Measurements from ENCODE around the gene SLC25A29. TPM values are rescaled to one million over a fixed set of nuclear protein-coding genes. Genes with fewer than 3 reads are reported as not detected.
A peak's percentile ranks its signal among the peaks of the same experiment; 100 is the strongest.

SLC25A29 gene
- total RNA-seq, 6 experiments from 2014 or later, result 14.1 to 30.3 (median 18.2) TPM

DNA sequence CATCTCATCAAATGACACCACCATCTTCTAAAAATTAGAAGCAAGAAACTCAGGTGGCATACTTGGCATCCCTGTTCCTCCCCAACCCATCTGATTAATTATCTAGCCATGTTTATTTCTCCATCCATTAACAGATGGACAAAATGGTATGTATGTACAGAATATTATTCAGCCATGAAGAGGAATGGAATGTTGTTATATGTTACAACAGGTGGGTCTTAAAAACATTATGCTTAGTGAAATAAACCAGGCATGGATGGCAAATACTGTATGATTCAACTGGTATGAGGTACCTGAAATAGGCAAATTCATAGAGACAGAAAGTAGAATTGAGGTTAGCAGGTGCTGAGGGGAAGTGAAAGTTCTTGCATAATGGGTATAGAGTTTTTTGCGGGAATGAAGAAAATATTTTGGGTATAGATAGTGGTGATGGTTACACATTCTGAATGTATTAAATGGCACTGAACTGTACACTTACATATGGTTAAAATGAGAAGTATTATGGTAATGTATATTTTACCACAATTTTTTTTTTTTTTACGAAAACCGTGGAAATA, 49.8 kb downstream of the SLC25A29 start:
- Histone ChIP-seq H3K27ac (no peak overlapping the region), H3K4me1 (peaks cover 0 to 19% (median under 1%) of the 10 kb centered on the region in 4 donors), H3K36me3 (no peaks in the 10 kb centered on the region), H3K9me3 (no peaks in the 10 kb centered on the region), H3K4me3 (no peak overlapping the region), H3K27me3 (no peaks in the 10 kb centered on the region)
- no peak for TF ChIP-seq POLR2A (IDR thresholded peaks at IDR 0.05)
- TF ChIP-seq, protein P1, sequence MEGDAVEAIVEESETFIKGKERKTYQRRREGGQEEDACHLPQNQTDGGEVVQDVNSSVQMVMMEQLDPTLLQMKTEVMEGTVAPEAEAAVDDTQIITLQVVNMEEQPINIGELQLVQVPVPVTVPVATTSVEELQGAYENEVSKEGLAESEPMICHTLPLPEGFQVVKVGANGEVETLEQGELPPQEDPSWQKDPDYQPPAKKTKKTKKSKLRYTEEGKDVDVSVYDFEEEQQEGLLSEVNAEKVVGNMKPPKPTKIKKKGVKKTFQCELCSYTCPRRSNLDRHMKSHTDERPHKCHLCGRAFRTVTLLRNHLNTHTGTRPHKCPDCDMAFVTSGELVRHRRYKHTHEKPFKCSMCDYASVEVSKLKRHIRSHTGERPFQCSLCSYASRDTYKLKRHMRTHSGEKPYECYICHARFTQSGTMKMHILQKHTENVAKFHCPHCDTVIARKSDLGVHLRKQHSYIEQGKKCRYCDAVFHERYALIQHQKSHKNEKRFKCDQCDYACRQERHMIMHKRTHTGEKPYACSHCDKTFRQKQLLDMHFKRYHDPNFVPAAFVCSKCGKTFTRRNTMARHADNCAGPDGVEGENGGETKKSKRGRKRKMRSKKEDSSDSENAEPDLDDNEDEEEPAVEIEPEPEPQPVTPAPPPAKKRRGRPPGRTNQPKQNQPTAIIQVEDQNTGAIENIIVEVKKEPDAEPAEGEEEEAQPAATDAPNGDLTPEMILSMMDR (IDR thresholded peaks at IDR 0.05), result no peak
- ATAC-seq (no peak), DNase-seq (no peak)
- 90% methylated on average over 3 of the region's 3 CpGs for WGBS (ENCODE audit: insufficient coverage, low coverage, low lambda C conversion rate, missing lambda C conversion rate)
- intact Hi-C loops (cut with DNase I), result no loop called here

DNA sequence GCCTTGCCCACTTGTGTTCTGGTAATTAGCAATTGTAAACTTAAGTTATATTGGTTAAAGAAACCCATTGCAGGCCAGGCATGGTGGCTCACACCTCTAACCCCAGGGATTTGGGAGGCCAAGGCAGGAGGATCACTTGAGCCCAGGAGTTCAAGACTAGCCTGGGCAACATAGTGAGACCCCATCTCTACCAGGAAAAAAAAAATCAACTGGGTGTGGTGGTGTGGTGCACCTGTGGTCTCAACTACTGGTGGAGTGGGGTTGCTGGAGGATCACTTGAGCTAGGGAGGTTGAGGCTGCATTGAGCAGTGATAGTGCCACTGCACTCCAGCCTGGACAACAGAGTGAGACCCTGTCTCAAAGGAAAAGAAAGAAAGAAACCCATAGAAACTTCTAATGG, 53.6 kb downstream of the SLC25A29 start:
- DNase-seq, result no peak
- Histone ChIP-seq H3K4me1 (peaks cover 0 to 28% (median 8%) of the 10 kb centered on the region in 4 donors), H3K36me3 (no peaks in the 10 kb centered on the region), H3K4me3 (no peak overlapping the region), H3K27ac (no peak overlapping the region), H3K27me3 (no peaks in the 10 kb centered on the region), H3K9me3 (no peaks in the 10 kb centered on the region)
- intact Hi-C loops (cut with DNase I), result no loop called here
- ATAC-seq, result no peak
- TF ChIP-seq, protein P1 (IDR thresholded peaks at IDR 0.05), result no peak
- TF ChIP-seq POLR2A (IDR thresholded peaks at IDR 0.05), result no peak

DNA sequence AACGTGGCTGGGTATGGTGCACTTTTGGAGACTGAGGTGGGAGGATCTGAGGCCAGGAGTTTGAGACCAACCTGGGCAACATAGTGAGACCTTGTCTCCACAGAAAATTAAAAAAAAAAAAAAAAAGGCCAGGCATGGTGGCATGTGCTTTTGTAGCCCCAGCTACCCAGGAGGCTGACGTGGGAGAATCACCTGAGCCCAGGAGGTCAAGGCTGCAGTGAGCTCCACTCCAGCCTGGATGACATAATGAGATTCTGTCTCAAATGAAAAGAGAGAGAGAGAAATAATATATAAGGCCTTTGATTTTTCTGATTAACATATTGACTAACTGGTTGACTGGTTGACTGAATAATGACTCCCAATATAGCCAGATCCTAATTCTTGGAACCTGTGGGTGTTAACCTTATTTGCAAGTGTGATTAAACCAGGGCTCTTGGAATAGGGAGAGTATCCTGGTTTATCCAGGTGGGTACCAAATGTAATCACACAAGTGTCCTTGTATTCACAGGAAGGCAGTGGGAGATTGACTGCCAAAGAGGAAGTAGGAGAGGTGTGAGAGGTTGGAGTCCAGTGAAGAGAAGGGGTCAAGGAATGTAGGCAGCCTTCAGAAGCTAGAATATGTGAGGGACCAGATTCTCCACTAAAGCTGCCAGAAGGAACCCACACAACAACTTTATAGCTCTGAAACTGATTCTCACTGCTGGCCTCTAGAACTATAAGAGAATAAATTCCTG, 55.3 kb downstream of the SLC25A29 start:
- H3K9me3 ChIP-seq, result no peaks in the 10 kb centered on the region

DNA sequence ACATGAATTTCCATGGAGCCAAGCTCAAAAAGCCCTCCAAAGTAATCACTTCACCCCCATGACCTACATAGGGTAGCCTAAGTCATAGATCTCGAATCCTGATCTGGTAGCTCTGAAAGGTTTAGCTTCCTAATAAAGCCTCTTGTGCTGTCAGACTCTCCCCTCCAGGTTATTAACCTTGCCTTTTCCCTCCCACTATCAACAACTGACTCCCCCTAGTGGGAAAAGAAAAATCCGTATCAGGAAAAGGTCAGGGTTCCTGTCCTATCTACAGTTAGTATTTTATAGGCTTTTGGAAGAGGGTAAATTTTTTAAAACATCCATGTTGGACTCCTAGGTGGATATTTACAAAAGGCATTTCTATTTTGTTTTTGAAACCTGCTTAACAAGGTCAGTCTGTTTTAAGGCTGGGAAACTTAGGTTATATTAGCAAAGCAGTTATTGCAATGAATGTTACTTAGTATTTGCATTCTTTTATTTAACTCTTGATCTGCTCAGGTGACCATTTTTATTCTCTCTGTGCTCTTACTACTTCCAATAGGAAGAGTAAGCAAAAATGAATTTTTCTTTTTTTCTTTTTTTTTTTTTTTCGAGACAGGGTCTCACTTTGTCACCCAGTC, 59.3 kb downstream of the SLC25A29 start:
- H3K4me1 ChIP-seq, result peaks cover 0 to 66% (median 24%) of the 10 kb centered on the region in 4 donors
- 13% methylated on average over 3 of the region's 3 CpGs for WGBS (ENCODE audit: insufficient coverage, low coverage, low lambda C conversion rate, missing lambda C conversion rate)
- peak overlapping the region in 2 of 3 donors; percentile 39 to 71 for H3K27ac ChIP-seq

More for the DNA sequence above, 55.3 kb downstream of the SLC25A29 start:
- H3K36me3 ChIP-seq, result no peaks in the 10 kb centered on the region
- ATAC-seq (peak in 2 of 4 donors; percentile 43 to 49), DNase-seq (no peak)
- WGBS (ENCODE audit: insufficient coverage, low coverage, low lambda C conversion rate, missing lambda C conversion rate), result 55% methylated on average over 2 of the region's 2 CpGs
- no peak overlapping the region for H3K4me3 ChIP-seq
- intact Hi-C loops (cut with DNase I), result no loop called here
- no peak overlapping the region for H3K27ac ChIP-seq
- H3K27me3 ChIP-seq, result no peaks in the 10 kb centered on the region
- TF ChIP-seq, protein P1 (IDR thresholded peaks at IDR 0.05), result no peak
- no peak for TF ChIP-seq POLR2A (IDR thresholded peaks at IDR 0.05)
- peaks cover 0 to 43% (median 15%) of the 10 kb centered on the region in 4 donors for H3K4me1 ChIP-seq

More for the DNA sequence above, 59.3 kb downstream of the SLC25A29 start:
- Histone ChIP-seq H3K36me3 (no peaks in the 10 kb centered on the region), H3K27me3 (no peaks in the 10 kb centered on the region), H3K9me3 (no peaks in the 10 kb centered on the region), H3K4me3 (no peak overlapping the region)
- intact Hi-C loops (cut with DNase I), result no loop called here
- no peak for DNase-seq
- peak; percentile 83 to 92 (median 88) for ATAC-seq
- peak; percentile 21 for TF ChIP-seq POLR2A (IDR thresholded peaks at IDR 0.05)
- TF ChIP-seq, protein P1 (IDR thresholded peaks at IDR 0.05), result peak; percentile 60 to 76 (median 67)
